HG03159 (cell line): ENCODE results near the gene PSMD13.
"Not testable (repeated sequence)": the region's sequence is repeated elsewhere in the genome, so short reads cannot be mapped to it uniquely, and the experiment has no call there.

Experiments
- ATAC-seq: cut with Tn5 transposase; IDR thresholded peaks from one replicate; pipeline ENCODE4 v1.9.1; 2021; ENCODE audit warnings: mild to moderate bottlenecking, moderate library complexity; ENCODE audit not compliant: unreplicated experiment

PSMD13 gene

GRCh38 chr11:216081-216974, 20.4 kb upstream of the PSMD13 start:
- ATAC-seq: no peak

- no peak for ATAC-seq
Observed at GRCh38 chr11:217704-218103, 19.1 kb upstream of the PSMD13 start.

DNA sequence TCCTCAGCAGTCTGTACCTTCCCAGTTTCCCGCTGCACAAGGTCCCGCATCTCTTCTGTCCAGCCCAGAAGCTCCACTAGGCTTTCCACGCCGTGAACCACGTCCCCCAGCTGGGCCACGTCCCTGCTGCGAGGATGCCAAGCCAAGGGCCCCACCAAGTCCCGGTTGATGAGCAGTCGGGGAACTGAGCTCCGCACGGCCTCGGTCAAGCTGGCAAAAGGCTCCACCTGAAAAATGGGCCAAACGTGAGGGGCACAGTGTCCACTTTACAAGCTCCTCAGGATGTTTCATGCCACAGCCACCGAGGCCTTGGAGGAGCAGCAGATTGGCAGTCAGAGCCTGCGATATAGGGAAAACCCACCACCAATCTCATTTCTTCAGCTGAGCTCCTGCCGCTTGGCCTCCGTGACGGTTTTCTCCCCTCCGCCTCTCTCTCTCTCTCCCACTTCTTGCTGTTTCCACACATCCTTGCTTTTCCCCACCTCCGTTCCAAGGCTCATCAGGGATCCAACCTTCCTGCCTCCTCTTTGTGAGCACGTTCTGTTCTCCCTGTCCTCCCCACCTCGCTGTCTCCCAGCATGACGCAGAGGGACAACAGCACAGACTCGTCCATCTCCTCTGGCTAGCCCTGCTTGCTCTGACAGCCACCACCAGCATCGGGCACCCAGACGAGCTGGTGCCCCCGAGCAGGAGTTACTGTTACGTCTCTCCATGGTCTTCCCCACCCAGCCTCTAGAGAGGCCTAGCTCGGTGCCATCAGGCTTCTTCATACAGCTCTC, 17.8 kb upstream of the PSMD13 start:
- ATAC-seq: no peak

DNA sequence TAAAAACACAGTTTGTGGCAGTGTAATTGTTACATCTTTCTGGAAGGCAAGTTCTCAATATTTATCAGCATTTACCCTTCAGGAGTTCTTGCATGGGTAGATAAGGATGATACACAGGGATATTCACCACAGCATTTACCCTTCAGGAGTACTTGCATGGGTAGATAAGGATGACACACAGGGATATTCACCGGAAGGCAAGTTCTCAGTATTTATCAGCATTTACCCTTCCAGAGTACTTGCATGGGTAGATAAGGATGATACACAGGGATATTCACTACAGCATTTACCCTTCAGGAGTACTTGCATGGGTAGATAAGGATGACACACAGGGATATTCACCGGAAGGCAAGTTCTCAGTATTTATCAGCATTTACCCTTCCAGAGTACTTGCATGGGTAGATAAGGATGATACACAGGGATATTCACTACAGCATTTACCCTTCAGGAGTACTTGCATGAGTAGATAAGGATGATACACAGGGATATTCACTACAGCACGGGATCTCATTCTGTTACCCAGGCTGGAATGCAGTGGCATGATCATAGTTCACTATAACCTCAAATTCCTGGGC, 16.0 kb upstream of the PSMD13 start:
- not testable (repeated sequence) for ATAC-seq

DNA sequence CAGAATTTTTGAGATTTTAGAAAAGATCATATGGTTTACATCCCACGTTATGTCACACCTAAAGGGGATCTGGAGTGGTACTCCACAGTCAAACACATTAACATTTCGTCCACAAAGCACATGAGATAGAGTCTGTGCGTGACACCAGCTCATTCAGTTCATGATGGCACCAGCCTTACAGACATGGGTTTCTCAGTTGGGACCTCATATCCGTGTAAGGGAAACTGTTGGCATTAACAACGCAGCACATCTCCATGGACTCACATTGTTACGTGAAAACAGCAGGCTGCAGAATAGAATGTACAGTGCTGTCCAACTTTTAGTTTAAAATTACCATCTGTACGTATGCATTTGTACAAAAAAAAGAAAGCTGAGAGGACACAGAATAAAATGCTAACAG, 15.2 kb upstream of the PSMD13 start:
- ATAC-seq: no peak

- no peak for ATAC-seq
Observed at GRCh38 chr11:221998-222789, 14.6 kb upstream of the PSMD13 start.

DNA sequence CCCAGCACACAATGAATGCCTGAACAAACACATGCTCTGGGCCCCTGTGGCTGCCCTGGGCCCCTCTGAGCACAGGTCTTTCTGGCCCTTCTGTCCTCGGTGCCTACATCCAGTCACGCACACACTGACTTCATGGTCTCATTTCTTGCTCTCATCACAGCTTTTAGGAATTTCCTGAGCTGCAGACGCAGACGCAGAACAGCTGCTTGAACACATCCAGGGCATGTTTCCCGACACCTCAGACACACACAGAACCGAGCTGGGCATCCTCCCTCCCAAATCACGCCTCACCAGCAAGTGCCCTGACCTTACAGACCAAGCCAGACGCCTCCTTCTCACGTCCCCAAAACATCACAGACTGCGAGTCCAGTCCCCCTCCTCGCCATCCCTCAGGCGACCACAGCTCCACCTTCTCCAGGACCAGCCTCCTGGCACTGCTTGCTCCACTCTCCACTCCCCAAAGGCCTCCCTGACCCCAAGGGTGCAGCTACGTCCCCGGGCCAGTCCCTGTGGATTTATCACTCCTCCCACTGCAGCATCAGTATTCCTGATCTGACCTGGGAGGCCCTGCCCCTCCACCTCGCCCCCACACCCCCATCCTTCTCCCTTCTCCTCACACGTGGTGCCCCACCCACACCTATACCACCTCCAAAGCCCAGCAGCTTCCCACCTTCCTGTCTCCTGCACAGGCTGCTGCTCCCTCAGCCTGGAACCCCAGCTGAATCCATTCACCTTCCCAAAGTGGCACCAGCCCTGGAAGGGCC, 13.6 kb upstream of the PSMD13 start:
- no peak for ATAC-seq

DNA sequence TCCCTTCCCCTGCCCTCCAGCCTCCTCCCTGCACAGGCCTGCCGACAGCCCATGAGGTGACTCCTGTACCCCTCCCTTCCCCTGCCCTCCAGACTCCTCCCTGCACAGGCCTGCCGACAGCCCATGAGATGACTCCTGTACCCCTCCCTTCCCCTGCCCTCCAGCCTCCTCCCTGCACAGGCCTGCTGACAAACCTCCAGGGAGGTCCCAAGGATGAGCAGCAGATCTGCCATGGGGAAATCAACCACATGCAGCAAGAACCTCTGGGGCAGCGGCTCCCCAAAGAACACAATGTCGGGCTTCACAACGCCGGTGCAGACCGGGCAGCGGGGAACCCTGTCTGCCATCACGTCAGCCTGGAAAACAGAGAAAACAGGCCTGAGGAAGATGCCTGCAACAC, 12.9 kb upstream of the PSMD13 start:
- no peak for ATAC-seq

DNA sequence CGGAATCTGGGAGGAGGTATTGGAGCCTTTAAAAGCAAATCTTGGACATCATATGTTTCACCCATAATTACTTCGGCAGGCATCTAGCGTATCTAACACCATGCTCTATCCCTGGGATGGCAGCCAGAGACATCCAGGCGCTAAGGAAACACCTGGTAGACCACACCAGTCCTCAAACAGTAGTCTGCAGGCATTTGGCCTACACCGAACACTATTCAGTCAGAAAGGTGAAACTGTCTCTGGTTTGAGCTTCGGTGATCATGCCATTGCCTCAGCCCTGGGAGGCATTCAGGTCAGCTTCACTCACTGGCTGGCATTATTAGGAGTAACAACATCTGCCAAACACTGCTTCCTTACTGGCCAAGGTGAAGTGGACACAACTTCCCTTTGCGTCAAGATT, 12.4 kb upstream of the PSMD13 start:
- no peak for ATAC-seq

- no peak for ATAC-seq
Observed at GRCh38 chr11:225734-226453, 10.9 kb upstream of the PSMD13 start.

DNA sequence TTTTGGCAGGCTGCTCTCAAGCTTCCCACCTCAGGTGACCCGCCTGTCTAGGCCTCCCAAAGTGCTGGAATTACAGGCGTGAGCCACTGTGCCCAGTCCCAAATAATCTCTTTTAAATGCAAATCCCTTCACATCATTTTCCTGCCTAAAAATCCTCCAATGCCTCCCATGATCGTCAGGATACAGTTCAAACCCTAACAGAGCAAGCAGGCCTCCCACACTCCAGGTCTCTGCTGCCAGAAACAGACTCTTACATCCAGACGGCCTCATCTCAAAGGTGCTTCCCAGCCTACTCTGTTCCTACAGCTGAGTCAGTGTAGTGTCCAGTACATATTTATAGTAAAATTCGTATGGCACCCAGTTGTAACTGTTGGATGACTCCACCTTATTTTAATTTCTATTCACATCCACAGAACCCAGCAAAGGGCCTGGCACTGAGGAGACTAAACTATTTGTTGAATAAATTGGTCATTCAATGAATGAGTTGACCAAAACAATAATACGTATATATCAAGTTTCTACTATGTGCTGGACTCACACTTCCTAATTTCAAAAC, 8.9 kb upstream of the PSMD13 start:
- ATAC-seq: no peak

DNA sequence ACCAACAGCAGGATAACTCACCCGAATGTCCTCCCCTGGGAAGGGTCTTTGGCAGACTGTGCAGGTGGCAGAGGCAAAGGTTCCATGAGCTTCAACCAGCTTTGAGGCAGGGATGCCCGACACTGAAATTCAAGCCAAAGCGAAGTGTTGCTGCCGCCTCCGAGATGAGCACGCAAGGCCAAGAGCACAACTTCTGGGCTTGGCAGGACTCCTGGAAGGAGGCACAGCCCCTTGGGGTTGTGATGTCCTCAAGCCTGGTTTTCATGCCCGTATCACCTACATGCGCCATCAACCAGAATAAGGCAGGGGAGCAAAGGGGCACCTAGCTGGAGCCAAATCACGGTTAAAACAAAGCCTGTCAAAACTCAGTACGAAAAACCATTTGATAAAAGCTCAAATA, 6.3 kb upstream of the PSMD13 start:
- no peak for ATAC-seq

- ATAC-seq: no peak
Observed at GRCh38 chr11:232783-233565, 3.8 kb upstream of the PSMD13 start.

DNA sequence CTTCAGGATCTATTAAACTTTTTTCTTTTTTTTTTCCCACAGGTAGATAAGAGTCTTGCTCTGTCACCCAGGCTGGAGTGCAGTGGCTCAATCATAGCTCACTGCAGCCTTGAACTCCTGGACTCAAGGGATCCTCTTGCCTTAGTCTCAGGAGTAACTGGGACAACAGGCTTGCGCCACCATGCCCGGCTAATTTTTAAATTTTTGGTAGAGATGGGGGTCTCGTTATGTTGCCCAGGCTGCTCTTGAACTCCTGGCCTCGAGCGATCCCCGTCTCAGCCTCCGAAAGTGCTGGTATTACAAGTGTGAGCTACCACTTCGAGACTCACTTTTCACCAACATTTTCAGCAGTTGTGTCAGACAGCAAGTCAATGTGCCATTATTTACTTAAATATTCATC, 1.6 kb upstream of the PSMD13 start:
- ATAC-seq: no peak

GRCh38 chr11:235609-235996, 1.2 kb upstream of the PSMD13 start:
- ATAC-seq: peak; percentile 10

DNA sequence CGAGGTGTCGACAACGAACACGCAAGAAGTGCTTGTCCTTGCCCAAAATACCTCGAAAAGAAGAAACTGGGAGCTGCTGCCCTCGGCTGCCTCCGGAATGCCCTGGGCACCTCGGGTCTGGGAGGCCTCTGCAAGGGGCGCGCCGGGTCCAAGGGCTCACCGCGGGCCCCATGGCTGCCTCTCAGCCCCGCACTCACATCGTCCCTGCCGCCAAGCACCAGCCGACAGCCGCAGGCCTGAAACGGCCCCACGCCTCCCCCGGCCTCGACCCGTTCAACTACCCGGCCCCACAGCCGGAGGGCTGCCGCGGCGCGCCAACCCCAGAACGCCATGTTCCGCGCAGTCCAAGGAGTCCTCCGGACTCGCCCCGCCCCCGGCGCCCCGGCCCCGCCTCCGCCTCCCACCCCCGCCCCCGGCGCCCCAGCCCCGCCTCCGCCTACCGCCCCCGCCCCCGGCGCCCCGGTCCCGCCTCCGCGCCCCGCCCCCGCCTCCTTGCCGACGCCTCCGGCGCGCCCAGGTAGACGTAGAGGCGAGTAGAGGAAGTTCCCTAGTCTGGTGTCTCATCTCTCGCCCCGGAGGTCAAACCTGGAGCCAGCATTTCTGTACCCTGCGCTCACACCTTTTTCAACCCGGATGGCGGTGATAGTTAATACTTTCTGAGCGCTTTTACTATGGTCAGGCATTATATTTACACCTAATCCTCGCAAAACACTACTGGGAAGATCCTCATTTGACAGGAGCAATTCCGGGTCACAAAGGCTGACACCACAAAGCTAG, 591 bp upstream of the PSMD13 start, which contains the start of gene SIRT3:
Gene SIRT3, minus strand, starts transcription at position 346 of the 777 bp plus-strand sequence. Its CDS starts 14 bp downstream, at position 332.
- peak; percentile 71 for ATAC-seq

DNA sequence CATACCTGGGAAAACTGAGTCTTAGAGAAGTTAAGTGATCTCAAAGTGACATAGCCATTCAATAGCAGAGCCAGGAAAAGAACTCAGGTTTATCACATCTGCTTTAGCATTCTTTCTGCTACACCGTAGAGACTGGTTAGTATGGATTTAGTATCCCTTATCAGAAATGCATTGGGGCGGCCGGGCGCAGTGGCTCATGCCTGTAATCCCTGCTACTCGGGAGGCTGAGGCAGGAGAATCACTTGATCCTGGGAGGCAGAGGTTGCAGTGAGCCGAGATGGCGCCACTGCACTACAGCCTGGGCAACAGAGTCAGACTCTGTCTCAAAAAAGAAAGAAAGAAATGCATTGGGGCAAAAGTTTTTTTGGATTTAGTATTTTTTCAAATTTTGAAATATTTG, 1.6 kb downstream of the PSMD13 start:
- not testable (repeated sequence) for ATAC-seq

GRCh38 chr11:240315-240714, 3.5 kb downstream of the PSMD13 start:
- ATAC-seq: no peak
